Occipital lobe (tissue), 2 donors: Measurements from ENCODE around the gene PVALB. TPM values are rescaled to one million over a fixed set of nuclear protein-coding genes. Genes with fewer than 3 reads are reported as not detected.

Source experiments
- DNase-seq: peaks from one replicate; lab custom pipeline; 2025; lab: John Stamatoyannopoulos, UW
- total RNA-seq: library from RNA; depleted of rRNA; stranded (reverse); fragments of >200 nt; gene quantifications from one replicate; pipeline ENCODE4 v1.2.3, GENCODE V29; 2014

The PVALB gene, protein sequence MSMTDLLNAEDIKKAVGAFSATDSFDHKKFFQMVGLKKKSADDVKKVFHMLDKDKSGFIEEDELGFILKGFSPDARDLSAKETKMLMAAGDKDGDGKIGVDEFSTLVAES
- total RNA-seq = 0.62 TPM

DNA sequence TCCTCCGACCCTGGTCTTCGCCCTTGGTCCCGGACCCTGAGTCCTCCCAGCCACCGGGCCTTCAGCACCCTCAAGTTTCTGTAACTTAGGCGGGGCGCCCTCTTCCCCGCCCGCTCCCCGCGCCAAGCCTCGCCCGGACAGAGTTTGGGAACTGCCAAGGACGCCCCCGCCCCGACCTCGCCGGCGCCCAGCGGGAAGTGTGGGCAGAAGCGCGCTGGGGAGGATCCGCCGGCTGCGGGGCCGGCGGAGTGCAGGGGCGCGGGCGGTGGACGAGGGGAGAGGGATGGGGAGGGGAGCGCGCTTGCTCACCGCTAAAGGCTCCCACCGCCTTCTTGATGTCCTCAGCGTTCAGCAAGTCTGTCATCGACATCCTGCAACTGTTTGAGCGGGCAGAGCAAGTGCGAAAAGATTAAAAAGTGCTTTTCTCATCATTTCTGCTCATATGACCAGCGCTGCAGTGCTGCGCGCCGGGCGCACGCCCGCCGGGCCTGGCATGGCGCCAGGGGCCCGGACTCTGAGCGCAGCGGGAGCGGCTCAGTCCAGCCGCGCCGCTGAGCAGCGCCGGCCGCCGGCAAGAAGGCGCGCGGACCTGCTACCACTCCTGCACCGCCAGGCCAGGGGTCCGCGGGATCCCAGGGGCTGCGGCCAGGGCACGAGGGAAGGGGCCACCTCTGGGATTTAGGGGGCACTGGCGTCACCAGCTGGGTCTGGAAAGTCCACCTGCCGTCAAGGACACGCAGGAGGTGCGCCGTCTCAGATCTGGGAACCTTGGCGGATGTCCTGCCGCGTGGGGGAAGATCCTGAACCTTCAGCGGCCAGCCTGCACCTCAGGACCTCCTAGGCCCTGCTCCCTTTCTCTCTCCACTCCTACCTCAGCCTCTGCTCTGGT, at the start of gene PVALB:
TSS of gene PVALB (minus strand) at position 400 of the 889 bp plus-strand sequence. CDS start at position 370, 30 bp downstream.
- peak; percentile 12 for DNase-seq

DNA sequence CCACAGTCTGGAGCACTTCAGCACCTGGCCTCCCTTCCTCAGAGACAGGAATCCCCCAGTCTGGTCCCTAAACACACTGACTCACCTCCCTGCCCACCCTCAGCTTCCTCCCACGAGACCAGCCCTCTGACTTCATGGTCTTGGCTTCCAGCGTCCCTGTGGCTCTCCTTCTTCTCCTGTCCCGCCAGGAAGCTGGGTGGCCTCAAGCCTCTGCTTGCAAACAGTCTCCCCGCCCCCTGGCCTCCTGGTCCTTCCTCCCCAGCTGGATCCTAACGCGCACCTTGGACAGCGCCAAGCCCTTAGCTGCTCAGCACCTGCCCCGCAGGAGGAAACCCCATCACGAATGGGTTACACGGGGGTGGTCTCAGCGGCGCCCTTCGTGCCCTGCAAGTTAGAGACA, 48.5 kb upstream of the PVALB start:
- no peak for DNase-seq

DNA sequence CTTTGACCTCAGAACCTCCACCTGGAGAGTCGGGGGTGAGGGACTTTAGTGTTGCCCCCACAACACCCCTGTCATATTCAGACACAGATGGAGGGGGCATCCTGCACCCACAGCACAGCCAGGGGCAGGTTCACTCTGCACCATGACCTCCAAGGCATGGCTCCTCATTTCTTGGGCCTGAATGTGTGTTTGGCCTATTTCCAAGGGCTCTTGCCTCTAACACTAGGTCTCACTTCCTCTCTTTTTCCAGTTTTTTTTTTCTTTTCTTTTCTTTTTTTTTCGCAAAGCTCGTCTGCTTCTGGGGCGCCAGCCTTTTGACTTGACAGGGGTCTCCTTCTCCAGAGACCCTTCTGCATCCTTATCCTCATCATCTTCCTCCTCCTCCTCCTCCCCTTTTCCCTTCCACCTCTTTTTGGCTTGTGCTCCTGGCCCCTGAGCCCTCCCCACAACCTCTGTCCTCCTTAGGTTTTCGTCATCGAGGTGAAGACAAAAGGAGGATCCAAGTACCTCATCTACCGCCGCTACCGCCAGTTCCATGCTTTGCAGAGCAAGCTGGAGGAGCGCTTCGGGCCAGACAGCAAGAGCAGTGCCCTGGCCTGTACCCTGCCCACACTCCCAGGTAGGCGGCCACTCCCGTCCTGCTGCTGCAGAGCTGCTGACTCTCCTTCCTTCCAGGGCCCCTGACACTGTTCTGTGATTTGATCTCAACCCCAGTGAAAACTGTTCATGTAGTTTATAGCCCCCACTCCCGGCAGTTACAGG, 47.8 kb upstream of the PVALB start:
- DNase-seq = no peak

DNA sequence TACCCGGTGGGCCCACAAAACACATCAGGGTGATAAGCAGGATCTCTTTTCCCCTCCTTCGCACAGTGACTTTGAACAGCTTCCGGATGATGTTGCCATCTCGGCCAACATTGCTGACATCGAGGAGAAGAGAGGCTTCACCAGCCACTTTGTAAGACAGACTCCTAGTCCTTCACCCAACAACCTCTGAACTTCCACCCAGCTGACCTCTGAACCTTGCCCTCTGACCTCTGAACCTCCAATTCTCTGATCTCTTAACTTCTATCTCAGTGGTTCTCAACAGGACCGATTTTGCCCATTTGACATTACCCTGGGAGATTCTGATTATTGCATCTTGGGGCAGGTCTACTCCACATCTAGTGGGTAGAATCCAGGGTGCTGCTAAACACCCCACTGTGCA, 47.1 kb upstream of the PVALB start:
- no peak for DNase-seq

DNA sequence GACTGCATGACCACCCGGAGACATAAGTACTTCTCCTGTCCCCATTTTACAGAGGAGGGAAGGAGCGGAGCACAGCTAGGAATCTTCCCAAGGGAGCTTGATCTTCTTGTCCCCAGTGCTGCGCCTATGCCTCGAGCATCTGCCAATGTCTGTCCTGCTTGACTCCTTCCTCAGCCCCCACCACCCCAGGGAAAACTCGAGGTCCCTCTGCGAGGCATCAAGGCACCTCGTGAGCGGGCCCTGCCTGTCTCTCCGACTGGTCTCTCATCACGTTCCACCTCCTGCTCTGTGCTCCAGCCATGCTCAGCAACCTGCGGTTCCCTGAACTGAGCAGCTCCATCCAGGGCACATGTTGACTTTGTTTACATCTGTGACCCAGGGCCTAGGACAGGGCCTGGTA, 46.4 kb upstream of the PVALB start:
- no peak for DNase-seq

DNA sequence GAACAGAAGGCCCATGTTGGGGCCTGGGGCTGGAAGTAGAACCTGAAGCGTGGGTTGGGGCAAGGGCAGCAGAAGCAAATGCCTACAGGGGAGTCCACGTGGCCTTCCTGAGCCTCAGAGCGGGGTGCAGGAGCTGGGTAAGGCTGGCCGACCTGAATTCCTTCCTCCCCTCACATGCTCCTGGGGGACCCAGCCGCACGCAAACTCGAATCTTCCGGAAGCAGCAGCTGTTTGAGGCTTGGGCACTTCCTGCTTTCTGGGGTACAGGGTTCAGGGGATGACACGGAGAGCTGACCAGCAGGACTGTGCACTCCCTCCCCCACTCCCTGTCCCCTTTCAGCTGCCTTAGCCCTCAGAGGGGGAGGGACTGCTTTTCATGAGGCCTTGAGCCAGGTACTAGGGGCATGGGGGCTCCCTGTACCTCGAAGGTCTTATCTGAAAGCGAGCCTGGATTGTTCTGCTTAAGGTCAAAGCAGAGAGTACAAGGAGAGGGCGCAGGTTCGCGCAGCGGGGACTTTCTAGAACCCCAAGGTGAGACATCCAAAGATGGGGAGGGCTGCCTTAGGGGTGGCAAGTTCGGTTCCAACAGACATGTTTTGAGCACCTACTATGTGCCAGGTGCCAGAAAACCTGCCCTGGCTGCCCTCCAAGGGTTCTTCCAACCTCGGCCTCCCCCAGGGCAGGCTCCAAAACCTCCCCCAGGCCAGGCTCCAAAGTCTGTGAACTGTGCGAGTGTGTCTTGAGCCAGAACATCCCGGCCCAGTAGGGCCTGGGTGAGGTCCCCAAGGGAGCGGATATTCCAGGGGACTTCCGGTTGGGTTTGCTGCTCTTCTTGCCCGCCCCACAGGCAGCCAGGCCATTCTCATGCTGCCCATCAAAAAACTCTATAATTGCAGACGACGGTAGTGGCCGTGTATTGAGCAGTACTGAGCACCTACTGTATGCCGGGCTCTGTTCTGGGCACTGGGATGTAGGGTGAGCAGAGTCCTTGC, 45.7 kb upstream of the PVALB start:
- no peak for DNase-seq

DNA sequence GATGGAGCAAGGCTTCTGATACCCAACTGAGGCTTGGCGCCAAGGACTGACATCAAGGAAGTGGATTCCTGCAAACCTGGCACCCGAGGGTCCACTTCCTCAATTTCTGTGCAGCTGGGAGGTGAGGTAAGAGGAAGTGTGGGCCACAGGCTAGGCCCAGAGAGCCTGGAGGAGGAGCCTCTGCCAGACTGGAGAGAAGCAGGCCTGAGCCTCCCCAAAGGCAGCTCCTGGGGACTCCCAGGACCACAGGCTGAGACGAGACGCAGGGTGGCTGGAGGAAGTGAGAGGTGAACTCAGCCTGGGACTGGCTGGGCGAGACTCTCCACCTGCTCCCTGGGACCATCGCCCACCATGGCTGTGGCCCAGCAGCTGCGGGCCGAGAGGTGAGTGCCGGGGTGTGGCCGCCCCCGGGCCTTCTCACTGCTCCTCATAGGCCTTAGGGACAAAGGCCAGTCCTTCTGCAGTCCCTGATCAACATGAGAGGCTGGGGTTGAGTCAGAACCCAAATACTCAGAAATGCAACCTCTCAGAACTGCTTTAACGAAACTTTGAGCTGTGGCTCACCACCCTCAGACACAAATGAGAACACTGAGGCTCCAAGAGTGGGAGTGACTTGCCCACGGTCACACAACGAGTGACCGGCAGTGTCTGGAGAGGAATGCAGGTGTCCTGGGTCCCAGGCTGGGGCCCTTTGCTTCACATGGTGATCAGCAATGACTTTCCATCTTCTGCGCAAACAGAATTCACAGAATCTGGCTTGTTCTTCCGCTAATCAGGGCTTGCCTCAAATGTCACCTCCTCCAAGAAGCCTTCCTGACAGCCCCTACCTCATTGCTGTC, 44.2 kb upstream of the PVALB start, which contains the start of gene NCF4:
TSS of gene NCF4 (plus strand) at position 186 of the 839 bp plus-strand sequence. CDS start at position 352, 166 bp downstream.
- DNase-seq = peak; percentile 15

DNA sequence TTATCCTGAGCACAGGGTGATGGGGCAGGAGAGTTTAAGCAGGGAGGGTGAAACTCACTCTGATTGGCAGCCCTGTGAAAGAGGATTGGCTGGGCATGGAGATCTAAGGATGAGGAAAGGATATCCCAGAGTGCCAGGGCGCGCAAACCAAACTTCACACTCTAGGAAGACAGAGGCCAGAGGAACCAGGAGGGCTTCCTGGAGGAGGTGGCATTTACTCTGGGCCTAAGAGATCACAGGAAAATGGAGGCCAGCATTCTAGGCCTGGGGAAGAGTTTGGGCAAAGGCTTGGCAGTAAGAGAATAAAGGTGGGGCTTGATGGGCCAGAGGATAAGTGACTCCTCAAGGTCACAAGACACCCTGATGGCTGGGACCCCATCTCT, 43.6 kb upstream of the PVALB start:
- no peak for DNase-seq

DNA sequence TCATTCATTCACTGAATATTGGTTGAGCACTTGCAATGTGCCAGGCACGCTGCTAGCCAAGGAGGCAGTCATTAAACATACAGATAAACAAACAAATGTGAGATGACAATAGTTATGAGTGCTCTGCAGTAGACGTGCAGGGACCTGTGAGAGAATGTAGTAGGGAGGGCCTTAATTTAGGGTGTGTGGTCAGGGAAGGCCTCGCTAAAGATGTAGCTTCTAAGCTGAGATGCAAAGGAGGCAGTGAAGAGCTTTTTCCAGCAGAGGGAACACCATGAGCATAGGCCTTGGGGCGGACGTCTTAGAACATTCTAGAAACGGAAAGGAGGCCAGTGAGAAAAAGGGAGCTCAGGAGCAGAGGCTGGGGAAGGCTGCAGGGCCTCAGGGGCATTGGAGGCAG, 43.2 kb upstream of the PVALB start:
- no peak for DNase-seq

DNA sequence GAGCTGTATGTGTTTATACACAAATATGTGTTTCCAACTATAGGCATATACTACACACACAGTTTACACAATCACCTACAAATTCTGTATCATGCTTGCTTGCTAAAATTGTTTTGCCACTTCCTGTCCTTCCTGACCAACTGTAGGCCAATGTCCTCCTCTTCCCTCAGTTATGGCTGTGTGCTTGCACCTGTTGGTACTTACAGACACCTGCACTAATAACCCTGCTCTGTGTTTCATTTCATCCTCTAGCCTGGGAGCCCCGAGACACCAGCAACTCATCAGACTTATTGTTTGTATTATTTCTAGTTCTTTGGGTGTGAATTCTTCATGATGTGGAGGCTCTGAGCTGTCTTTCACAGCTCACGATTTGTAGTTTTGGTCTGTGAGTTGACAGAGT, 42.1 kb upstream of the PVALB start:
- DNase-seq = no peak

DNA sequence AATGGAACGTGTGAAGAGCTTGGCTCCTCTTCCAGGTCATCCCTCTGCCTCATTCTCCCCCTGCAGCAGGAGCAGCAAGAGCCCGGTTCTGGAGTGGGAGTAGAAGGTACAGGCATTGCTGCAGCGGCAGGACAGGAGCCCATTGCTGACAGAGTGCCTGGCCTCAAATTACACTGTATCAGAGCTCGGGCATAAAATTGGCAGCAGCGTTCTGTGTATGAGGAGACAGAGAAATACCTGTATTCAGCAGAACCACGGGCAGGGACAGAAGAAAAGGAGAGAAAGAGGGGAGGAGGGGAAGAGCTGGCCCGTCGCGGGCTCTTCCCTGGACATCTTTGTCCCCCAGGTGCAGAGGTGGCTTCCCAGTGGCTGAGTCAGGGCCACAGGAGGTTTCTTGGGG, 41.3 kb upstream of the PVALB start:
- DNase-seq = no peak

DNA sequence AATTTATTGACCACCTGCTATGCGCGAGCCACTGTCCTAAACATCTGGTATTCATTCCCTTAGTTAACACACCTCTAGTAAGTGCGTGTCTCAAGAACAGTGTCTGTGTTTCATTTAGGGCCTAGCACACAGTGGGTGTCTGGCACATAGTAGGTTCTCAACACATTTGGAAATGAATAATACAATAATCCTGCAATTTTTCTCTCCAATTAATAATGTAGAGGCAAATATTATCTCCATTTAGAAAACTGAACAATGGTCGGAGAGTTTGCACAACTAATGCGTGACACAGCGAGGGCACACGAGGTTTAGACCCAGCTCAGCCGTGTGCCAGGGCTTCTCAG, 39.9 kb upstream of the PVALB start:
- no peak for DNase-seq

DNA sequence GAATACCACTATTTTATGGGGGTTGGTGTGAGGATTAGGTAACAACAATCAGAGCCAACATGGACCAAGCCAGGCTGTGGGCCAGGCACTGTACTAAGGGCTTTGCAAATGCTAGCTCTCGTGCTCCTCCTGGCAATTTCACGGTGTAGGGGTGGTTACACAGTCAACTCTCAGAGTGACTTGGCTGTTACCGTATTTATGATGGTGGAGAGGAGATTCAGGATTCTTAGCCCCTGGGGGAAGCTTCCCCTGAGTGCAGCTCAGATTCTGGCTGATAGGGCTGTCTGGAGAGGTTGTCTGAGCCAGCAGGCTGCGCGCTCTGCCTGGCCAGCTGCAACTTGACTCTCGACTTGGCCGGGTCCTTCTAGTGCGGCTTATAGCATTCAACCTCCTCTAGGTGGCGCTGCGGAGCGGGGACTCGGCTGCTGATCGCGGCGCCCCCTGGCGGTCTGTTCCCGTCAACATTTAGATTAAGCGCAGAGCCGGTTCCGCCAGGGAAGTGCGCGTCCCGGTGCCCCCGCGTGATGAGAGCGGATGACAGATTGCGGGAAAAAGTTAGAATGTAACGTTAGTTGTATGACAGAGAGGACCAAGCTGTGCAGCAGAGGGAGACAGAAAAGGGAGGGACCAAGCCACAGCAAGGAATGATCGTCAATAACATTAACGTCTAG, 39.4 kb upstream of the PVALB start:
- DNase-seq = peak; percentile 81

DNA sequence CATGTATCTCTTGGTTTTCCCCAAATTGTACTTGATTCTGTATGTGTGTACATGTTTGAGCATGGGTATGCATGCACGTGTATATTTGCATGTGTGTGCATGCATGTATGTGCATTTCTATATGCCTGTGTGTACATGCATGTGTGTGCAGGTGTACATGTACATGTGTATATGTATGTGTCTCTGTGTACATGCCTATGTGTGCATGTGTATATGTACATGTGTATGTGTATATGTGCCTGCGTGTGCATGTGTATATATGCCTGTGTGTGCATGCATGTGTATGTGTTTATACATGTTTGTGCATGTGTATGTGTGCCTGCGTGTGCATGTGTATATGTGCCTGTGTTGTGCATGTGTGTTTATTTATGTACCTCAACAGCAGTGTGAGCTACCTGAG, 38.6 kb upstream of the PVALB start:
- no peak for DNase-seq

DNA sequence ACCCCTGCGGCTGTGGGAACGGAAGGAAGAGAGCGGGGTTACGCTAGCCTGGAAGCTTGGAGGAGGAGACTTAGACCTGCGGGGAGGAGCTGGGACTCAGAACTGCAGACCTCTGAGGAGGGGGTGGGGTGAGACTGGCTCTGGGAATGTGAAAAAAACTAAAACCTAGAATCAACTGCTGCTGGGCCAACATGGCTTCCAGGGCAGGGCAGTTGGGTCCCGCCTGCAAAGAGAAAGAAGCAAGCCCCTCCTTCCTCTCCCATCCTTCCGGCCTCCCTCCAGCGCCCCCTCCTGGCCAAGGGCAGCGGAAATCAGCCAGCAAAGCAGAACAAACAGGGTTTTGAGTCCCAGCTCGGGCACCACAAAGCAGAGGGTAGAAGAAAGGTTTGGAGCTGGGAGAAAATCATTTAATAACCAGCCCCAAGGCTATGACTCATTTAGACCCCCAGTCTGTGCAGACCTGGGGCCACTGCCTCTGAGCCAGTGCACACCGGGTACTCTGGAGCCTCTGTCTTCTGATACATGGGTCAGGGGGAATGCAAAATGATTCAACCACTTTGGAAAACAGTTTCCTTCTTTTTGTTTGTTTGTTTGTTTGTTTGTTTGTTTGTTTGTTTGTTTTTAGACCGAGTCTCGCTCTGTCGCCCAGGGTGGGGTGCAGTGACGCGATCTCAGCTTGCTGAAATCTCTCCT, 36.7 kb upstream of the PVALB start:
- DNase-seq = no peak

DNA sequence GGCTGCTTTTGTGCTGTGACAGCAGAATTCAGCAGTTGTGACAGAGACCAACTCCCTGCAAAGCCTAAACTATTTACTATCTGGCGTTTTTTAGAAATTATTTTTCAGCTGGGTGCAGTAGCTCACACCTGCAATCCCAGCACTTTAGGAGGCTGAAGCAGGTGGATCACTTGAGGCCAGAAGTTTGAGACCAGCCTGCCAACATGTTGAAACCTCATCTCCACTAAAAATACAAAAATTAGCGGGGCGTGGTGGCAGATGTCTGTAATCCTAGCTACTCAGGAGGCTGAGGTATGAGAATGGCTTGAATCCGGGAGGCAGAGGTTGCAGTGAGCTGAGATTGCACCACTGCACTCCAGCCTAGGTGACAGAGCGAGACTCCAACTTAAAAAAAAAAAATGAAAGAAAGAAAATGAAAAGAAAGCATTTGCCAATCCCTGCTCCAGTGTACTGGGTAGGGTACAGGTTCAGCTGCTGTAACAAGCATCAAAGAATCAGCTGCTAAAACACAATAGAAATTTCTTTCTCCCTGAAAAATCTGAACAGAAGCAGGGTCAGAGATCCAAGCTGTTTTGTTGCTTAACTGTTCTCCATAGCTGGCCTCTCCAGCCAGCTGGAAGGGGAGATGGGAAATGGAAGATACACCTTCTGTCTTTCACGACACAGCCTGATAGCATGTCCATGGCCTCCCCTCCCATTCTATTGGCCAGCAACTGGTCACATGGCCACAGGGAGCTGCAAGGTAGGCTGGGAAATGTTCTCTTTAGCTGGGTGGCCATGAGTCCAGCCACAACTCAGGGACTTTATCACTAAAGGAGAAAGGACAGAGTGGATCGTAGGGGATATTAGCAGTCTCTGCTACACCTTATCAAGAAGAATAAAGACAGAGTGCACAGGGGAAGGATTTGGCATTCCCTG, 35.5 kb upstream of the PVALB start:
- no peak for DNase-seq

DNA sequence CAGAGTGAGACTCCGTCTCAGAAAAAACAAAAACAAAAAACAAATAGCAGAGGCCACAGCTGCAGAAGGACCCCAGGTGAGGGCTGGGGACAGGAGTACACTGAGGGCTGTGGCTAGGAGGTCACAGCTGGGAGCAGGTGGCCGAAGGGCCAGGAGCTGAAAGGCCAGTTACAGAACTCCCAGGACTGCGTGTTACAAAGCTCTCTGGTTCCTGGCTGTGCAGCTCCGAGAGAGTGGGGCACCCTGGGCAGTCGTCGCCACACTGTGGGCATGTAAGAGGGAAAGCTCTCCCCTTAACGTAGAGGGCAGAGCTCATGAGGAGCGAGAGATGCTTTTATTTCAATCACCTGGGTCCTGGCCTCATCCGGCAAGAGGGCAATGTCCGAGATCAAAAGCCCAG, 33.8 kb upstream of the PVALB start:
- DNase-seq = no peak

DNA sequence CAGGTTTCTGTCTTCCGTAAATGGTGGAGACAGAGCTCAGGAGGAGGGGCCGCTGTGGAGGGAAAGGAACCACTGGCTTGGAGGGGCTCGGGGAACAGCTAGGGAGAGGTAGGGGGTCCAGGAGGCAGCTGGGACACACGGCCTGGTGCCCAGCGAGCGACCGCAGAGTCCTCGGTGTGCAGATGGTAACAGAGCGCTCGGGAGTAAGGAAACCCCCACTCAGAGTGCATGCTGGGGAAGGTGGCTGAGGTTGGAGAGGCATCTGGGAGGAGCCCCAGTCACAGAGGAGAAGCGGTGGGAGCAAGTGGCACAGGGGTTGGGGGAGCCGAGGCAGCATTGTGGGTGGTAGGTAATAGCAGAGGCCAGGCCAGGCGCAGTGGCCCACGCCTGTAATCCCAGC, 33.2 kb upstream of the PVALB start:
- no peak for DNase-seq
